Kidney (tissue), 14 donors: ENCODE measurements around the gene PRTN3. TPM values are rescaled to one million over a fixed set of nuclear protein-coding genes. Genes with fewer than 3 reads are reported as not detected.

Source experiments
- DNase-seq, 5 donors: peaks; one replicate each; pipeline ENCODE4 v3.0.0-alpha.2; 2013 to 2020
- FAIRE-seq: peaks from 2 replicates; lab custom pipeline; 2012; peaks lifted over from hg19 to GRCh38; lab: Jason Lieb, UNC
- H3K27ac ChIP-seq, 2 donors: one replicate each; pipeline ENCODE4 v1.7.0; 2013; ENCODE audit warnings: low read depth in 2 of 2, low read length in 2 of 2, inconsistent platforms in 1 of 2
- H3K27me3 ChIP-seq: one replicate; pipeline ENCODE4 v1.7.1; 2013; ENCODE audit warnings: low read length, inconsistent platforms; ENCODE audit not compliant: control insufficient read depth, insufficient read depth
- H3K36me3 ChIP-seq, 3 donors: one replicate each; pipeline versions ENCODE4 v1.7.0 to v1.7.1; 2013; ENCODE audit warnings: low read length in 3 of 3, control low read depth in 1 of 3, inconsistent platforms in 1 of 3; ENCODE audit not compliant: insufficient read depth in 3 of 3, control insufficient read depth in 2 of 3
- H3K4me1 ChIP-seq, 3 donors: one replicate each; pipeline versions ENCODE4 v1.7.0 to v1.7.1; 2013; ENCODE audit warnings: low read length in 3 of 3, inconsistent platforms in 1 of 3, low read depth in 1 of 3; ENCODE audit not compliant: control insufficient read depth in 2 of 3, insufficient read depth in 2 of 3
- H3K4me3 ChIP-seq, 3 donors: one replicate each; pipeline versions ENCODE4 v1.7.0 to v1.8.1; 2013; ENCODE audit warnings: low read length in 3 of 3, control low read depth in 1 of 3, inconsistent platforms in 1 of 3
- H3K9ac ChIP-seq, 3 donors: one replicate each; pipeline versions ENCODE4 v1.7.0 to v1.7.1; 2013; ENCODE audit warnings: low read length in 3 of 3, control low read depth in 1 of 3, inconsistent platforms in 1 of 3
- H3K9me3 ChIP-seq, 3 donors: one replicate each; pipeline versions ENCODE4 v1.7.0 to v1.7.1; 2013; ENCODE audit warnings: low read length in 3 of 3, control low read depth in 1 of 3, inconsistent platforms in 1 of 3; ENCODE audit not compliant: control insufficient read depth in 2 of 3, insufficient read depth in 1 of 3
- CTCF ChIP-seq: IDR thresholded peaks from 3 replicates; pipeline ENCODE4 v1.5.1; 2012; ENCODE audit warnings: mild to moderate bottlenecking, moderate library complexity, borderline replicate concordance; ENCODE audit not compliant: insufficient read depth; ENCODE audit errors: extremely low read depth
- intact Hi-C: fragments of 100-400 bp; cut with DNase I; formaldehyde crosslinking; loops from one replicate; pipeline ENCODE4 v1.11.1; 2022
- polyA plus RNA-seq: library from polyadenylated mRNA; stranded (reverse); fragments of 350-450 nt; fragmentation: Illumina TruSeq; extraction: RNeasy Lipid Tissue Mini Kit (QIAGEN cat#74804); gene quantifications from one replicate; pipeline ENCODE4 v1.2.3, GENCODE V29; 2014; ENCODE audit warnings: low read depth, low replicate concordance; ENCODE audit not compliant: insufficient read depth
- total RNA-seq: library from RNA; stranded (reverse); fragmentation: NEBNext Ultra II Directional; extraction: Animal tissue kit (Norgen Biotek cat#: 25700); gene quantifications from one replicate; pipeline ENCODE4 v1.2.1, GENCODE V29; 2021
- donor health status: control.
- donor health status: control.
- donor health status: control.
- donor health status: control.
- donor health status: control.
- donor health status: DM: yes; HTN: yes; CAD: no.
- donor health status: Normal renal cell carcinoma (clear cell type).

PRTN3 gene
- total and polyA plus RNA-seq, 2 donors from 2014 or later, result not detected

- DNase-seq, result peak in 1 of 5 donors; percentile 71
Measured at GRCh38 chr19:827710-828321, 13.0 kb upstream of the PRTN3 start, which contains the start of gene AZU1. AZU1 (plus strand) TSS chr19:827837; CDS start chr19:827847, 10 bp downstream.

GRCh38 chr19:829129-829758 lies 11.6 kb upstream of the PRTN3 start:
- Histone ChIP-seq H3K27me3 (no peaks in the 10 kb centered on the region), H3K9ac (no peak overlapping the region), H3K27ac (no peak overlapping the region), H3K4me1 (no peaks in the 10 kb centered on the region), H3K9me3 (no peaks in the 10 kb centered on the region), H3K36me3 (no peaks in the 10 kb centered on the region), H3K4me3 (no peak overlapping the region)
- FAIRE-seq (no peak), DNase-seq (no peak)
- no peak for TF ChIP-seq CTCF
- intact Hi-C loops, result no loop called here

More at GRCh38 chr19:827710-828321, 13.0 kb upstream of the PRTN3 start, which contains the start of gene AZU1:
- no peak for FAIRE-seq
- H3K9me3 ChIP-seq, result no peaks in the 10 kb centered on the region
- no peak within 1 kb of the TSS for H3K9ac ChIP-seq
- no peaks in the 10 kb centered on the region for H3K27me3 ChIP-seq
- no peak within 1 kb of the TSS for H3K4me3 ChIP-seq
- intact Hi-C loops, result no loop called here
- H3K36me3 ChIP-seq, result no peaks in the 10 kb centered on the region
- no peak for TF ChIP-seq CTCF
- no peak within 1 kb of the TSS for H3K27ac ChIP-seq
- H3K4me1 ChIP-seq, result no peaks in the 10 kb centered on the region

- DNase-seq (no peak), FAIRE-seq (no peak)
- H3K4me3 ChIP-seq, result no peak overlapping the region
- no peaks in the 10 kb centered on the region for H3K27me3 ChIP-seq
- H3K27ac ChIP-seq, result no peak overlapping the region
- TF ChIP-seq CTCF, result no peak
- intact Hi-C loops, result no loop called here
- no peak overlapping the region for H3K9ac ChIP-seq
- H3K36me3 ChIP-seq, result no peaks in the 10 kb centered on the region
- H3K4me1 ChIP-seq, result no peaks in the 10 kb centered on the region
- H3K9me3 ChIP-seq, result no peaks in the 10 kb centered on the region
Measured at GRCh38 chr19:831407-832369, 9.1 kb upstream of the PRTN3 start.
